Panc1 (cell line): Measurements from ENCODE around the gene TST. TPM values are rescaled to one million over a fixed set of nuclear protein-coding genes. Genes with fewer than 3 reads are reported as not detected.

ENCODE experiments used
- ATAC-seq: fragments of 200-7000 bp; cut with Tn5 transposase; 2 replicates; pipeline ENCODE4 v1.9.1; 2020; ENCODE audit warnings: mild to moderate bottlenecking, moderate library complexity
- BruUV-seq: library from RNA; stranded (reverse); fragments of 400-500 nt; replicated peaks from 2 replicates; lab custom pipeline; 2021; lab: Mats Ljungman, UMichigan
- CTCF ChIA-PET: fragments of 300-600 bp; sonication (Branson Sonifier 250); formaldehyde crosslinking; loops from one replicate; lab custom pipeline; 2022; ENCODE audit warnings: antibody characterized with exemption; lab: Charles Lee
- POLR2A ChIA-PET: fragments of 300-600 bp; sonication (Branson Sonifier 250); formaldehyde crosslinking; loops from one replicate; lab custom pipeline; 2022; ENCODE audit warnings: antibody characterized with exemption; lab: Charles Lee
- DNase-seq: peaks from one replicate; pipeline ENCODE4 v3.0.0-alpha.2; 2010; ENCODE audit warnings: low read depth, low spot score
- H3K27ac ChIP-seq: 2 replicates; pipeline ENCODE4 v1.5.1; 2011; ENCODE audit warnings: mild to moderate bottlenecking, low read length, inconsistent platforms
- H3K27me3 ChIP-seq: fragments of 200-500 bp; sonication (Bioruptor generic); 2 replicates; pipeline ENCODE4 v1.6.0; 2014; ENCODE audit warnings: low read length, inconsistent platforms; ENCODE audit not compliant: control insufficient read depth, insufficient read depth
- H3K36me3 ChIP-seq: fragments of 200-500 bp; sonication (Bioruptor generic); 2 replicates; pipeline ENCODE4 v1.5.1; 2014; ENCODE audit warnings: inconsistent platforms, mild to moderate bottlenecking, low read length, moderate library complexity; ENCODE audit not compliant: control insufficient read depth, insufficient read depth
- H3K4me1 ChIP-seq: 2 replicates; pipeline ENCODE4 v1.5.1; 2011; ENCODE audit warnings: inconsistent platforms, mild to moderate bottlenecking, low read length, moderate library complexity; ENCODE audit not compliant: control insufficient read depth, insufficient read depth
- H3K4me3 ChIP-seq, 2 experiments: 2 replicates each; pipeline ENCODE4 v1.5.1; 2011 to 2012; ENCODE audit warnings: low read depth in 2 of 2, low read length in 2 of 2, mild to moderate bottlenecking in 2 of 2, inconsistent platforms in 1 of 2, moderate library complexity in 1 of 2
- H3K9me3 ChIP-seq: fragments of 200-500 bp; sonication (Bioruptor generic); 2 replicates; pipeline ENCODE4 v1.5.1; 2014; ENCODE audit warnings: low read depth, mild to moderate bottlenecking, inconsistent platforms, low read length, moderate library complexity; ENCODE audit not compliant: control insufficient read depth, insufficient read depth
- CTCF ChIP-seq: fragments of 450-650 bp; IDR thresholded peaks from 2 replicates; pipeline ENCODE4 v1.5.1; 2017; ENCODE audit warnings: mild to moderate bottlenecking
- POLR2AphosphoS5 ChIP-seq: IDR thresholded peaks from 2 replicates; pipeline ENCODE4 v1.6.1; 2012; ENCODE audit warnings: mild to moderate bottlenecking, low read depth, low read length, moderate library complexity
- REST ChIP-seq, 2 experiments: IDR thresholded peaks; 2 replicates each; pipeline ENCODE4 v1.6.1; 2011 to 2012; ENCODE audit warnings: low read depth in 2 of 2, control low read depth in 1 of 2, low read length in 1 of 2, mild to moderate bottlenecking in 1 of 2, moderate library complexity in 1 of 2; ENCODE audit not compliant: insufficient read depth in 1 of 2
- SIN3A ChIP-seq: IDR thresholded peaks from 2 replicates; pipeline ENCODE4 v1.6.1; 2012; ENCODE audit warnings: low read depth, mild to moderate bottlenecking, low read length, moderate library complexity, borderline replicate concordance; ENCODE audit not compliant: insufficient read depth
- TCF7L2 ChIP-seq: IDR thresholded peaks from 2 replicates; pipeline ENCODE4 v1.6.1; 2011; ENCODE audit warnings: mild to moderate bottlenecking, low read depth, low read length, inconsistent platforms
- in situ Hi-C: cut with HindIII; loops from 2 replicates; pipeline ENCODE4 v1.10.0; 2016; ENCODE audit warnings: low sequenced_read_pairs, low pct_unique_long_range_greater_than_20kb
- intact Hi-C: fragments of 100-400 bp; cut with micrococcal nuclease; formaldehyde crosslinking; loops from one replicate; pipeline ENCODE4 v1.10.0; 2022; ENCODE audit not compliant: unreplicated experiment
- total RNA-seq: library from RNA; stranded (reverse); gene quantifications from one replicate; pipeline ENCODE4 v1.2.1, GENCODE V29; 2021; ENCODE audit not compliant: unreplicated experiment

The TST gene
- total RNA-seq, 1 experiment from 2014 or later, result 15.9 TPM

GRCh38 chr22:37001826-37002225, 17.4 kb downstream of the TST start:
- H3K9me3 ChIP-seq, result no peaks in the 10 kb centered on the region
- H3K27me3 ChIP-seq, result peaks cover 3% of the 10 kb centered on the region; the same call in 1 of the 2 replicates
- H3K4me1 ChIP-seq, result no peaks in the 10 kb centered on the region
- intact Hi-C loops, result no loop called here
- ATAC-seq (no peak), DNase-seq (no peak)
- no peak overlapping the region for H3K4me3 ChIP-seq
- TF ChIP-seq POLR2AphosphoS5 (no peak), REST (IDR thresholded peaks at IDR 0.05; ENCODE audit: insufficient read depth in 1 of 2, low read depth in 2 of 2, low read length in 1 of 2) (no peak)
- no peaks in the 10 kb centered on the region for H3K36me3 ChIP-seq
- CTCF ChIA-PET, result no interaction called here
- no TSS peak for BruUV-seq
- H3K27ac ChIP-seq, result no peak overlapping the region
- POLR2A ChIA-PET, result no interaction called here
- in situ Hi-C loops, result no loop called here

- Histone ChIP-seq H3K4me1 (no peaks in the 10 kb centered on the region), H3K9me3 (no peaks in the 10 kb centered on the region), H3K27ac (no peak overlapping the region), H3K36me3 (no peaks in the 10 kb centered on the region), H3K27me3 (peaks cover under 1% of the 10 kb centered on the region; the same call in 1 of the 2 replicates), H3K4me3 (no peak overlapping the region)
- no TSS peak for BruUV-seq
- DNase-seq, result no peak
- ATAC-seq, result no peak
- TF ChIP-seq CTCF (no peak), POLR2AphosphoS5 (no peak), TCF7L2 (no peak), SIN3A (no peak), REST (IDR thresholded peaks at IDR 0.05; ENCODE audit: insufficient read depth in 1 of 2, low read depth in 2 of 2, low read length in 1 of 2) (no peak)
- in situ Hi-C loops, result no loop called here
- intact Hi-C loops, result no loop called here
- ChIA-PET POLR2A (no interaction called here), CTCF (no interaction called here)
These were observed 18.3 kb downstream of the TST start for GRCh38 chr22:37000676-37001534.
